Muscle layer of colon (tissue), 2 donors: ENCODE results near the gene PNMA3.
"Not testable (repeated sequence)": the region's sequence is repeated elsewhere in the genome, so short reads cannot be mapped to it uniquely, and the experiment has no call there.

ENCODE experiments used
- H3K27ac ChIP-seq: one replicate; pipeline ENCODE4 v1.7.0; 2013; ENCODE audit warnings: low read depth, mild to moderate bottlenecking, low read length, moderate library complexity
- H3K27me3 ChIP-seq, 2 donors: one replicate each; pipeline ENCODE4 v1.7.0; 2013; ENCODE audit warnings: low read length in 2 of 2, mild to moderate bottlenecking in 2 of 2; ENCODE audit not compliant: insufficient read depth in 2 of 2, control insufficient read depth in 1 of 2
- H3K36me3 ChIP-seq: one replicate; pipeline ENCODE4 v1.7.0; 2013; ENCODE audit warnings: mild to moderate bottlenecking, low read length; ENCODE audit not compliant: insufficient read depth
- H3K4me1 ChIP-seq: one replicate; pipeline ENCODE4 v1.7.0; 2013; ENCODE audit warnings: mild to moderate bottlenecking, low read length; ENCODE audit not compliant: insufficient read depth
- H3K4me3 ChIP-seq, 2 donors: one replicate each; pipeline ENCODE4 v1.7.0; 2013; ENCODE audit warnings: low read length in 2 of 2, low read depth in 1 of 2, mild to moderate bottlenecking in 1 of 2, moderate library complexity in 1 of 2
- H3K9ac ChIP-seq: one replicate; pipeline ENCODE4 v1.7.0; 2013; ENCODE audit warnings: low read length
- H3K9me3 ChIP-seq: one replicate; pipeline ENCODE4 v1.7.0; 2013; ENCODE audit warnings: mild to moderate bottlenecking, low read length
- donor health status: abdominal sarcoma.
- donor health status: Adenocarcinoma of cecum.

PNMA3 gene

GRCh38 chrX:153074935-153075334 lies 18.7 kb downstream of the PNMA3 start:
- Histone ChIP-seq H3K27me3 (no peaks in the 10 kb centered on the region), H3K9ac (no peak overlapping the region), H3K27ac (no peak overlapping the region)

DNA sequence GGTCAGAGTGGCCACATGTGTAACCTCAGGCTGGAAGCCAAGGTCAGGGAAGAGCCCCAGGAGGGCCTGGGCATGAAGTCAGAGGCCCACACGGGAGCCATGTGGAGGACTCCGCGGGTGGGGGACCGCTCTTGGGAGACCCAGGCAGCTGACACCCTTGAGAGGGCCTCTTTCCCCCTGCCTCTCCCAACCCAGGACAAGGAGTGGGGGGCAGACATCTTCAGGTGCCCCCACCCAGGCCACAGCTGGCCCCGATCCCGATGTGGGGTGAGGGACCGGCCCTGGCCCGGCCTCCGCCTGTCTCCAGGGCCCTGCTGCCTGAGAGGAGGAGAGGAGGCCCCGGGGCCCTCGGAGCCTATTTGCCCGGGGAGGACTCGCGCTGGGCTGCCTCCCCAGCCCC lies 19.1 kb downstream of the PNMA3 start:
- no peaks in the 10 kb centered on the region for H3K36me3 ChIP-seq
- H3K4me3 ChIP-seq: no peak overlapping the region
- no peaks in the 10 kb centered on the region for H3K27me3 ChIP-seq
- no peak overlapping the region for H3K27ac ChIP-seq
- no peaks in the 10 kb centered on the region for H3K4me1 ChIP-seq
- H3K9ac ChIP-seq: no peak overlapping the region
- H3K9me3 ChIP-seq: no peaks in the 10 kb centered on the region

More at GRCh38 chrX:153074935-153075334, 18.7 kb downstream of the PNMA3 start:
- Histone ChIP-seq H3K4me3 (no peak overlapping the region), H3K9me3 (no peaks in the 10 kb centered on the region), H3K36me3 (no peaks in the 10 kb centered on the region), H3K4me1 (no peaks in the 10 kb centered on the region)

GRCh38 chrX:153077437-153078135 lies 21.3 kb downstream of the PNMA3 start:
- not testable (repeated sequence) for H3K27me3 ChIP-seq, H3K4me1 ChIP-seq, H3K9ac ChIP-seq, H3K4me3 ChIP-seq, H3K36me3 ChIP-seq, H3K9me3 ChIP-seq, H3K27ac ChIP-seq

DNA sequence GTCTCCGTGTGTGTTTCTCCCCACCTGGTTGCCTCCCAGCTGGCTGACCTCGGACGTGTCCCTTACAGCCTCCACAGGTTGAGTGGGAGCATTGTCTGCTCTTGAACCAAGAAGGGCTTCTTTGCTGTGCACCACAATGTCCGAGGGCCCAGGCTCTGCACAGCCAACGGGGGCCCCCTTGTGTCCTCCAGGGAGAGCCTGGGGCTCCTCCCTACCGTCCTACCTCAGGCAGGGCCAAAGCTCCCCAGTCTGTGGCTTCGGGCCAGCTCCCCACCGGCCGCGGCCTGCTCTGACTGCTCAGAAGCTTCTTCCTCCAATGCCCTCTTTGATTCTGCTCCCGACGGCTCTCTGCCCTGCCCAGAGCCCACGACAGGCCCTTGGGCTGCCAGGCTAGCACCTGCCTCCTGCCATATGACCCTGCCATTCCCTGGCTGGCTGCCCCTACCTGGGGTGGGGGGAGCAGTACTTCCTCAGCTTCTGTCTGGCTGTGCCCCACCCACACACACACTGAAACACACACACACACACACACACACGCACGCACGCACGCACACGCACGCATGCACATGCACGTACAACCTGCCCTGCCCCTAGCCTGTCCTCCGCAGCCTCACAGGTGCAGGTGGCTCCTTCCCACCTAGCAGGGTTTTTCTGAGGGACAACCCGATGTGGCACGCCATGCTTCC lies 27.1 kb downstream of the PNMA3 start:
- H3K27me3 ChIP-seq, H3K9ac ChIP-seq, H3K4me1 ChIP-seq, H3K36me3 ChIP-seq, H3K4me3 ChIP-seq, H3K27ac ChIP-seq, H3K9me3 ChIP-seq: not testable (repeated sequence)

- H3K4me3 ChIP-seq: no peak overlapping the region
- no peak overlapping the region for H3K9ac ChIP-seq
- H3K36me3 ChIP-seq: no peaks in the 10 kb centered on the region
- no peaks in the 10 kb centered on the region for H3K27me3 ChIP-seq
- peaks cover 6% of the 10 kb centered on the region for H3K9me3 ChIP-seq
- no peak overlapping the region for H3K27ac ChIP-seq
- H3K4me1 ChIP-seq: no peaks in the 10 kb centered on the region
These were observed 46.1 kb downstream of the PNMA3 start for GRCh38 chrX:153102418-153102817.

GRCh38 chrX:153104959-153105358 lies 48.7 kb downstream of the PNMA3 start:
- H3K4me1 ChIP-seq, H3K27me3 ChIP-seq, H3K4me3 ChIP-seq, H3K9me3 ChIP-seq, H3K27ac ChIP-seq, H3K36me3 ChIP-seq, H3K9ac ChIP-seq: not testable (repeated sequence)

GRCh38 chrX:153106092-153106801 lies 50.0 kb downstream of the PNMA3 start:
- not testable (repeated sequence) for H3K9ac ChIP-seq, H3K4me1 ChIP-seq, H3K27me3 ChIP-seq, H3K36me3 ChIP-seq, H3K9me3 ChIP-seq, H3K4me3 ChIP-seq, H3K27ac ChIP-seq
